ENCODE data around the gene KAT8.

Gene KAT8

GRCh38 chr16:31085411-31085810, 32.1 kb upstream of the KAT8 start:
- Histone ChIP-seq H3K9me3 (ENCODE audit: control insufficient read depth in 1 of 2, low read length in 2 of 2) (no peaks in the 10 kb centered on the region), H3K4me1 (ENCODE audit: control insufficient read depth in 1 of 2, insufficient read depth in 2 of 2, low read length in 2 of 2) (peaks cover 0 to 10% of the 10 kb centered on the region in 2 donors), H3K27ac (ENCODE audit: low read length) (no peak overlapping the region), H3K36me3 (ENCODE audit: control insufficient read depth in 1 of 2, insufficient read depth in 2 of 2, low read length in 2 of 2) (peaks cover 8 to 65% of the 10 kb centered on the region in 2 donors), H3K27me3 (ENCODE audit: low read depth, low read length) (no peaks in the 10 kb centered on the region), H3K4me3 (ENCODE audit: low read depth in 1 of 2, low read length in 2 of 2) (no peak overlapping the region)

GRCh38 chr16:31085873-31086628, 31.4 kb upstream of the KAT8 start:
- H3K4me1 ChIP-seq (ENCODE audit: control insufficient read depth in 1 of 2, insufficient read depth in 2 of 2, low read length in 2 of 2), result peaks cover 0 to 10% of the 10 kb centered on the region in 2 donors
- no peaks in the 10 kb centered on the region for H3K9me3 ChIP-seq (ENCODE audit: control insufficient read depth in 1 of 2, low read length in 2 of 2)
- no peak overlapping the region for H3K27ac ChIP-seq (ENCODE audit: low read length)
- no peaks in the 10 kb centered on the region for H3K27me3 ChIP-seq (ENCODE audit: low read depth, low read length)
- no peak overlapping the region for H3K4me3 ChIP-seq (ENCODE audit: low read depth in 1 of 2, low read length in 2 of 2)
- H3K36me3 ChIP-seq (ENCODE audit: control insufficient read depth in 1 of 2, insufficient read depth in 2 of 2, low read length in 2 of 2), result peaks cover 6 to 65% of the 10 kb centered on the region in 2 donors

- H3K36me3 ChIP-seq (ENCODE audit: control insufficient read depth in 1 of 2, insufficient read depth in 2 of 2, low read length in 2 of 2), result peaks cover 8 to 63% of the 10 kb centered on the region in 2 donors
- no peaks in the 10 kb centered on the region for H3K27me3 ChIP-seq (ENCODE audit: low read depth, low read length)
- no peaks in the 10 kb centered on the region for H3K9me3 ChIP-seq (ENCODE audit: control insufficient read depth in 1 of 2, low read length in 2 of 2)
- H3K27ac ChIP-seq (ENCODE audit: low read length), result no peak overlapping the region
- H3K4me3 ChIP-seq (ENCODE audit: low read depth in 1 of 2, low read length in 2 of 2), result no peak overlapping the region
- H3K4me1 ChIP-seq (ENCODE audit: control insufficient read depth in 1 of 2, insufficient read depth in 2 of 2, low read length in 2 of 2), result peaks cover 0 to 7% of the 10 kb centered on the region in 2 donors
Measured at GRCh38 chr16:31086629-31086906, 30.9 kb upstream of the KAT8 start.

DNA sequence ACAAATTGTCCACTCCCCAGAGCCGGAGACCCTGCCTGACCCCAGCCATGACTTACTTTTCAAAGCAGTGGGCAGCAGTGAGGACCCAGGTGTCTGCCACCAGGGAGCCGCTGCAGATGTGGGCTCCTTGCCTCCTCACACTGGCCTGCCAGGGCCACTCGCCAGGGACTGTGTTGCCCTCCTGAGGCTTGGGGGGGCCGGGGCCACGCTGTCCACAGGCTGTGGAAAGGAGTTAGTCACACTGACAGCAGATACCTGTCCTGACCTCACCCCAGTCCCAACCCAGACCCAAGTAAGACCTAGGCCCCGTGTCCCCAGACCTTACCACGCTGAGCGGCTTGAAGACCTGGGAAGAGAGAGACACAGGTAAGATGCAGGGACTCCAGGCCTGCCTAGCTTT, 30.0 kb upstream of the KAT8 start:
- Histone ChIP-seq H3K27me3 (ENCODE audit: low read depth, low read length) (no peaks in the 10 kb centered on the region), H3K4me3 (ENCODE audit: low read depth in 1 of 2, low read length in 2 of 2) (no peak overlapping the region), H3K27ac (ENCODE audit: low read length) (no peak overlapping the region), H3K9me3 (ENCODE audit: control insufficient read depth in 1 of 2, low read length in 2 of 2) (no peaks in the 10 kb centered on the region), H3K36me3 (ENCODE audit: control insufficient read depth in 1 of 2, insufficient read depth in 2 of 2, low read length in 2 of 2) (peaks cover 8 to 57% of the 10 kb centered on the region in 2 donors), H3K4me1 (ENCODE audit: control insufficient read depth in 1 of 2, insufficient read depth in 2 of 2, low read length in 2 of 2) (peaks cover 0 to 2% of the 10 kb centered on the region in 2 donors)

DNA sequence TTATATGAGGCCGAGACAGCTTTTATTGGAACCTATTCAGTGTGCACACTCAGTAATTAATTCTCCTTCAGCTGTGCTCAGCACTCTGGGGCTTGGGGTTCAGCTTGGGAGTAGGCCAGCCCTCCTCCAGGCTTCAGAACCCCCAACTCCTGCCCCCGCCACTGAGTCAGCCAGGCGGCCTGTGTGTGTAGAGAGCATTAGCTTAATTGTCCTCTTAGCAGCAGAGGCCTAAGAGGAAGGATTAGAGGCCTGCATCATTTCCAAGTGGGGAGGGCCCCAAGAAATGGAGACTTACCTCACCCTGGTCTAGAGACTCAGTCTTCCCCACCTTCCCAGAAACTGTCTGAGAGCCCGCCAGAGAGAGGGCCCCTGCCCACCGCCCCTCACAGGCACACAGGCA, 29.5 kb upstream of the KAT8 start:
- Histone ChIP-seq H3K36me3 (ENCODE audit: control insufficient read depth in 1 of 2, insufficient read depth in 2 of 2, low read length in 2 of 2) (peaks cover 8 to 52% of the 10 kb centered on the region in 2 donors), H3K4me1 (ENCODE audit: control insufficient read depth in 1 of 2, insufficient read depth in 2 of 2, low read length in 2 of 2) (peaks cover 0 to under 1% of the 10 kb centered on the region in 2 donors), H3K4me3 (ENCODE audit: low read depth in 1 of 2, low read length in 2 of 2) (no peak overlapping the region)

GRCh38 chr16:31088459-31089183, 28.8 kb upstream of the KAT8 start, which contains the start of gene PRSS53:
Gene PRSS53, minus strand, starts transcription at chr16:31088943. Its CDS starts 134 bp downstream, at chr16:31088809.
- H3K9me3 ChIP-seq (ENCODE audit: control insufficient read depth in 1 of 2, low read length in 2 of 2), result no peaks in the 10 kb centered on the region
- no peak within 1 kb of the TSS for H3K4me3 ChIP-seq (ENCODE audit: low read depth in 1 of 2, low read length in 2 of 2)
- peaks cover 0 to 6% of the 10 kb centered on the region in 2 donors for H3K4me1 ChIP-seq (ENCODE audit: control insufficient read depth in 1 of 2, insufficient read depth in 2 of 2, low read length in 2 of 2)
- peaks cover 8 to 47% of the 10 kb centered on the region in 2 donors for H3K36me3 ChIP-seq (ENCODE audit: control insufficient read depth in 1 of 2, insufficient read depth in 2 of 2, low read length in 2 of 2)
- no peaks in the 10 kb centered on the region for H3K27me3 ChIP-seq (ENCODE audit: low read depth, low read length)
- no peak within 1 kb of the TSS for H3K27ac ChIP-seq (ENCODE audit: low read length)

More for the DNA sequence above, 29.5 kb upstream of the KAT8 start:
- no peaks in the 10 kb centered on the region for H3K27me3 ChIP-seq (ENCODE audit: low read depth, low read length)
- no peak overlapping the region for H3K27ac ChIP-seq (ENCODE audit: low read length)
- no peaks in the 10 kb centered on the region for H3K9me3 ChIP-seq (ENCODE audit: control insufficient read depth in 1 of 2, low read length in 2 of 2)

- H3K27me3 ChIP-seq (ENCODE audit: low read depth, low read length), result no peaks in the 10 kb centered on the region
- H3K4me1 ChIP-seq (ENCODE audit: control insufficient read depth in 1 of 2, insufficient read depth in 2 of 2, low read length in 2 of 2), result peaks cover 0 to 10% of the 10 kb centered on the region in 2 donors
- H3K27ac ChIP-seq (ENCODE audit: low read length), result no peak overlapping the region
- H3K36me3 ChIP-seq (ENCODE audit: control insufficient read depth in 1 of 2, insufficient read depth in 2 of 2, low read length in 2 of 2), result peaks cover 8 to 47% of the 10 kb centered on the region in 2 donors
- no peaks in the 10 kb centered on the region for H3K9me3 ChIP-seq (ENCODE audit: control insufficient read depth in 1 of 2, low read length in 2 of 2)
- H3K4me3 ChIP-seq (ENCODE audit: low read depth in 1 of 2, low read length in 2 of 2), result no peak overlapping the region
Measured at GRCh38 chr16:31089199-31089598, 28.3 kb upstream of the KAT8 start.

- peaks cover 0 to 15% of the 10 kb centered on the region in 2 donors for H3K4me1 ChIP-seq (ENCODE audit: control insufficient read depth in 1 of 2, insufficient read depth in 2 of 2, low read length in 2 of 2)
- no peak overlapping the region for H3K27ac ChIP-seq (ENCODE audit: low read length)
- H3K27me3 ChIP-seq (ENCODE audit: low read depth, low read length), result no peaks in the 10 kb centered on the region
- no peak overlapping the region for H3K4me3 ChIP-seq (ENCODE audit: low read depth in 1 of 2, low read length in 2 of 2)
- no peaks in the 10 kb centered on the region for H3K9me3 ChIP-seq (ENCODE audit: control insufficient read depth in 1 of 2, low read length in 2 of 2)
- H3K36me3 ChIP-seq (ENCODE audit: control insufficient read depth in 1 of 2, insufficient read depth in 2 of 2, low read length in 2 of 2), result peaks cover 8 to 35% of the 10 kb centered on the region in 2 donors
Measured at GRCh38 chr16:31090540-31090939, 26.9 kb upstream of the KAT8 start.

DNA sequence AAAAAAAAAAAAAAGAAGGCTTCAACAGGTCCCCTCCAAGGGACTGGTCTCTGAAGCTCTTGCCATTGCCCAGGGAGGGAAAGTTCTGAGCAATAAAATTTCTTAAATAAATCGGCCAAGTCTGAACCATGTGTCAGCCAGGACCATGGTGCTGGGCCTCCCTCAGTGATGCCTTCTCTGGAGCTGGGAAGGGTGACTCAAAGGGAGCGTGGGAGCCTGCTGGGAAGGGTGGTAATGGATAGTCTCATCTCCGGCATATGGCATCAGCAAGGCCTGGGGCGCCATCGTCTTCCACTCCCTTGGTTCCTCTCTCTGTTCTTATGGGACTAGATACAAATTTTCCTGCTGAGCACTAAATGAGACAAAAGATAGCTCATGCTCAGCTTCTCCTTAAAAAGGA, 25.1 kb upstream of the KAT8 start:
- H3K27me3 ChIP-seq (ENCODE audit: low read depth, low read length), result no peaks in the 10 kb centered on the region
- H3K9me3 ChIP-seq (ENCODE audit: control insufficient read depth in 1 of 2, low read length in 2 of 2), result no peaks in the 10 kb centered on the region
- H3K27ac ChIP-seq (ENCODE audit: low read length), result no peak overlapping the region
- peaks cover 8 to 20% of the 10 kb centered on the region in 2 donors for H3K36me3 ChIP-seq (ENCODE audit: control insufficient read depth in 1 of 2, insufficient read depth in 2 of 2, low read length in 2 of 2)
- H3K4me1 ChIP-seq (ENCODE audit: control insufficient read depth in 1 of 2, insufficient read depth in 2 of 2, low read length in 2 of 2), result peaks cover 0 to 16% of the 10 kb centered on the region in 2 donors
- no peak overlapping the region for H3K4me3 ChIP-seq (ENCODE audit: low read depth in 1 of 2, low read length in 2 of 2)

DNA sequence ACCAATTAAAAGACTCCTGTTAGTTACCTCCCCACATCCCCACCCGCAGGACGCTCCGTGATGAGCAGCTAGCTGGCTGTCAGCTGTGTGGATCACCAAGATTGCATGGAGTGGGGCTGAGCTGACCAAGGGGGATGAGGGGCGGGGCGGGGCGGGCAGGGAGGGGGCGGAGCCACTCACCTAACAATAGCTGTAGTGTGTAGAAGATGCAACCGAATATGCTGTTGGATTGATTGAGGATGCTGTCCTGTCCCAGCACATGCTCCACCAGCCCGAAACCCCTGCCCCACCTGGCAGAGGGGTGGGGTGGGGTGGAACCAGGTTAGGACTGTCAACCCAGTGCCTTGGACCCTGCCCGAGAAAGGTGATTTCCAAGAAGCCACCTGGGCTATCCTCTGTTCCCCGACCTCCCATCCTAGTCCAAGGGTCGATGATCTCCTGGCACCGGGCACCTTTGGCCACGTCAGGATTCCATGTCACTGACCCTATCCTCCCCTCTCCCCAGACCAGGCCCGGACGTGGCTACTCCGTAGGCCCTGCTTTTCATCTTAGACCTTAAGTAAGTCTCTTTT, 24.2 kb upstream of the KAT8 start:
- H3K27ac ChIP-seq (ENCODE audit: low read length), result no peak overlapping the region
- H3K36me3 ChIP-seq (ENCODE audit: control insufficient read depth in 1 of 2, insufficient read depth in 2 of 2, low read length in 2 of 2), result peaks cover 8 to 16% of the 10 kb centered on the region in 2 donors
- H3K27me3 ChIP-seq (ENCODE audit: low read depth, low read length), result no peaks in the 10 kb centered on the region
- H3K4me1 ChIP-seq (ENCODE audit: control insufficient read depth in 1 of 2, insufficient read depth in 2 of 2, low read length in 2 of 2), result peaks cover 0 to 16% of the 10 kb centered on the region in 2 donors
- H3K9me3 ChIP-seq (ENCODE audit: control insufficient read depth in 1 of 2, low read length in 2 of 2), result no peaks in the 10 kb centered on the region
- H3K4me3 ChIP-seq (ENCODE audit: low read depth in 1 of 2, low read length in 2 of 2), result peak overlapping the region in 1 of 2 donors; percentile 97

DNA sequence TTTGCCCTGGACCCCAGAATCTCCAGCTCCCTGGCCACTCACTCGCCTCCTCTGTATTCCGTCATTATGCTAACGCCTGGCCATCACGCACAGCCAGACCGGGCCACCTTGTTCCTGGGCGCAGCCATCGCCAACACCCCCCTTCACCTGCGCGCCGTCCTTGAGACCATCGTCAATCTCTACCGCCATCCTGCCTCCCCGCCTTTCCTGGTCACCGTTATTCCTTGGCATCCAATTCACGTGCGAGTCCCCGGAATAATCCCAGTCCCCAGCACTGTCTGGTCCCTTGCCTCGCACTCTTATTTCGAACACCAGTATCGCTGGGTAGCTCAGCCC, 23.4 kb upstream of the KAT8 start:
- peaks cover 0 to 16% of the 10 kb centered on the region in 2 donors for H3K4me1 ChIP-seq (ENCODE audit: control insufficient read depth in 1 of 2, insufficient read depth in 2 of 2, low read length in 2 of 2)
- peaks cover 7 to 14% of the 10 kb centered on the region in 2 donors for H3K36me3 ChIP-seq (ENCODE audit: control insufficient read depth in 1 of 2, insufficient read depth in 2 of 2, low read length in 2 of 2)
- H3K27me3 ChIP-seq (ENCODE audit: low read depth, low read length), result no peaks in the 10 kb centered on the region
- H3K9me3 ChIP-seq (ENCODE audit: control insufficient read depth in 1 of 2, low read length in 2 of 2), result no peaks in the 10 kb centered on the region
- peak overlapping the region; percentile 74 to 97 for H3K4me3 ChIP-seq (ENCODE audit: low read depth in 1 of 2, low read length in 2 of 2)
- peak overlapping the region; percentile 63 for H3K27ac ChIP-seq (ENCODE audit: low read length)

Data from muscle layer of duodenum (tissue), 2 donors.